ENCODE results near the gene ZNF672. TPM values are rescaled to one million over a fixed set of nuclear protein-coding genes. Genes with fewer than 3 reads are reported as not detected.
A peak's percentile ranks its signal among the peaks of the same experiment; 100 is the strongest.

The ZNF672 gene
- total and polyA plus RNA-seq, 2 of the 13 experiments (the other 11 are each of a cell fraction or from before 2014, with no cell fraction given), result 17.2 to 22.9 TPM

GRCh38 chr1:248873993-248874533, 36.0 kb downstream of the ZNF672 start (continued):
- no peak for TF ChIP-seq NR2F6 (IDR thresholded peaks at IDR 0.05)
- TF ChIP-seq NR2F6 (CRISPR knock-in tag; IDR thresholded peaks at IDR 0.05), result 0 out of 2 replicates have a peak, but pooled peaks have one; percentile 38
- peak; percentile 34; the same call in 1 of the 2 replicates for TF ChIP-seq EHMT2 (IDR thresholded peaks at IDR 0.05; ENCODE audit: borderline replicate concordance, low read depth, low read length)
- TF ChIP-seq ZNF362 (CRISPR knock-in tag; IDR thresholded peaks at IDR 0.05; ENCODE audit: borderline replicate concordance), result no peak
- TF ChIP-seq RFXAP (CRISPR knock-in tag; IDR thresholded peaks at IDR 0.05; ENCODE audit: borderline replicate concordance), result no peak; the same call in 1 of the 2 replicates
- TF ChIP-seq KDM3A (CRISPR knock-in tag; IDR thresholded peaks at IDR 0.05; ENCODE audit: low read depth), result no peak
- TF ChIP-seq STAT6 (CRISPR knock-in tag; IDR thresholded peaks at IDR 0.05; ENCODE audit: borderline replicate concordance), result peak; percentile 65; the same call in 1 of the 2 replicates
- TF ChIP-seq MIER3 (CRISPR knock-in tag; IDR thresholded peaks at IDR 0.05; ENCODE audit: borderline replicate concordance), result no peak
- no peak for TF ChIP-seq PBX3 (CRISPR knock-in tag; IDR thresholded peaks at IDR 0.05; ENCODE audit: borderline replicate concordance)
- no peak for TF ChIP-seq PRDM15 (CRISPR knock-in tag; IDR thresholded peaks at IDR 0.05)
- TF ChIP-seq ZNF607 (CRISPR knock-in tag; IDR thresholded peaks at IDR 0.05; ENCODE audit: borderline replicate concordance), result no peak
- TF ChIP-seq ZBTB14 (CRISPR knock-in tag; IDR thresholded peaks at IDR 0.05), result no peak
- peak; percentile 8; the same call in 1 of the 2 replicates for TF ChIP-seq ZNF343 (CRISPR knock-in tag; IDR thresholded peaks at IDR 0.05)
- 0 out of 2 replicates have a peak, but pooled peaks have one; percentile 15 for TF ChIP-seq SRY (CRISPR knock-in tag; IDR thresholded peaks at IDR 0.05)
- no peak for TF ChIP-seq MXD3 (CRISPR knock-in tag; IDR thresholded peaks at IDR 0.05)
- TF ChIP-seq IKZF4 (CRISPR knock-in tag; IDR thresholded peaks at IDR 0.05; ENCODE audit: borderline replicate concordance, low read depth, not compliant biosample characterization), result no peak
- TF ChIP-seq ZNF234 (CRISPR knock-in tag; conservative IDR thresholded peaks at IDR 0.05), result no peak
- TF ChIP-seq SALL2 (CRISPR knock-in tag; IDR thresholded peaks at IDR 0.05), result no peak
- no peak for TF ChIP-seq ZNF17 (CRISPR knock-in tag; IDR thresholded peaks at IDR 0.05)
- TF ChIP-seq SSRP1 (CRISPR knock-in tag; IDR thresholded peaks at IDR 0.05), result peak; percentile 97

All from HepG2 (cell line).